Epithelial cell of esophagus (primary cell): ENCODE measurements around the gene PDLIM7.

Experiments used
- DNase-seq: peaks from one replicate; pipeline ENCODE4 v3.0.0; 2010; ENCODE audit warnings: low read depth
- H3K4me3 ChIP-seq: 2 replicates; pipeline ENCODE4 v1.5.1; 2011; ENCODE audit warnings: mild to moderate bottlenecking, low read length, control low read depth
- TF ChIP-seq, protein P1 (sequence below): IDR thresholded peaks from 2 replicates; pipeline ENCODE4 v1.5.1; 2011; ENCODE audit warnings: low read depth, mild to moderate bottlenecking, low read length, control low read depth, inconsistent platforms; ENCODE audit not compliant: insufficient read depth; ENCODE audit errors: missing control alignments

PDLIM7 gene

GRCh38 chr5:177497292-177498012, at the start of gene PDLIM7:
TSS of gene PDLIM7 (minus strand) at chr5:177497604. CDS start at chr5:177496512, 1,092 bp downstream.
- TF ChIP-seq, protein P1, sequence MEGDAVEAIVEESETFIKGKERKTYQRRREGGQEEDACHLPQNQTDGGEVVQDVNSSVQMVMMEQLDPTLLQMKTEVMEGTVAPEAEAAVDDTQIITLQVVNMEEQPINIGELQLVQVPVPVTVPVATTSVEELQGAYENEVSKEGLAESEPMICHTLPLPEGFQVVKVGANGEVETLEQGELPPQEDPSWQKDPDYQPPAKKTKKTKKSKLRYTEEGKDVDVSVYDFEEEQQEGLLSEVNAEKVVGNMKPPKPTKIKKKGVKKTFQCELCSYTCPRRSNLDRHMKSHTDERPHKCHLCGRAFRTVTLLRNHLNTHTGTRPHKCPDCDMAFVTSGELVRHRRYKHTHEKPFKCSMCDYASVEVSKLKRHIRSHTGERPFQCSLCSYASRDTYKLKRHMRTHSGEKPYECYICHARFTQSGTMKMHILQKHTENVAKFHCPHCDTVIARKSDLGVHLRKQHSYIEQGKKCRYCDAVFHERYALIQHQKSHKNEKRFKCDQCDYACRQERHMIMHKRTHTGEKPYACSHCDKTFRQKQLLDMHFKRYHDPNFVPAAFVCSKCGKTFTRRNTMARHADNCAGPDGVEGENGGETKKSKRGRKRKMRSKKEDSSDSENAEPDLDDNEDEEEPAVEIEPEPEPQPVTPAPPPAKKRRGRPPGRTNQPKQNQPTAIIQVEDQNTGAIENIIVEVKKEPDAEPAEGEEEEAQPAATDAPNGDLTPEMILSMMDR: no peak
- peak; percentile 97 for DNase-seq
- H3K4me3 ChIP-seq: peak within 1 kb of the TSS; percentile 75

- DNase-seq: peak; percentile 98
- H3K4me3 ChIP-seq: no peak overlapping the region
- TF ChIP-seq, protein P1: no peak
Measured at GRCh38 chr5:177546258-177546741, 48.9 kb upstream of the PDLIM7 start.

DNA sequence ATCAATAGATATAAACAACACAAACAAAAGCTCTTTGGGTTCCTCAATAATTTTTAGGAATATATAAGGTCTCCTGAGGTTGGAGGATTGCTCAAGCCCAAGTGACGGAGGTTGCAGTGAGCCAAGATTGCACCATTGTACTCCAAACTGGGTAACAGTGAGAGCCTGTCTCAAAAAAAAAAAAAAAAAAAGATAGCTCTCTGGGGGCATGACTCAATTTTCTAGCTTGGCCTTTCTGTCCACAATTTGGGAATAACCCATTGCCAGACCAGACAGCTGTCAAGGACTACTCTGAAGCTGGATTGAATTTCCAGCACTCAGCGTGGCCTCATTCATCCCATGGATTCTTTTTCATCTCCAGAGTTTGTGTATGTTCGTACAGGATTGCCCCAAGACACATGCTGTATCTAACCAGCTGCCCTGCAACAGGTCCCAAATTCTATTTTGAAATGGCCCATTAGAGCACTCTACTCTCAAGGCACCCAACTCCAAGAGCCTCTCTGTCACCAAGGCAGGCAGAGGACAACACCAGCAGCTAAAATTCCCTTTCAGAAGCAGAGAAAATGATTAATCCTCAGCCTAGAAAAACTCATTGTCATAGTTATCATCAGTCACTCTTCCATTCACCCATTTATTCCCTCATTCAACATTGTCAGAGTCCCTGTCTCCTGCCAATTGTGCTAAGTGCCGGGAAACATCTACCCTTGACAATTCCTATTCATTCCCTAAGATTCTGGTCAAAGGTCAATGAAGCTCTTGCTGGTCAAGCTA, 48.3 kb upstream of the PDLIM7 start:
- H3K4me3 ChIP-seq: no peak overlapping the region
- DNase-seq: peak; percentile 76
- TF ChIP-seq, protein P1: no peak

DNA sequence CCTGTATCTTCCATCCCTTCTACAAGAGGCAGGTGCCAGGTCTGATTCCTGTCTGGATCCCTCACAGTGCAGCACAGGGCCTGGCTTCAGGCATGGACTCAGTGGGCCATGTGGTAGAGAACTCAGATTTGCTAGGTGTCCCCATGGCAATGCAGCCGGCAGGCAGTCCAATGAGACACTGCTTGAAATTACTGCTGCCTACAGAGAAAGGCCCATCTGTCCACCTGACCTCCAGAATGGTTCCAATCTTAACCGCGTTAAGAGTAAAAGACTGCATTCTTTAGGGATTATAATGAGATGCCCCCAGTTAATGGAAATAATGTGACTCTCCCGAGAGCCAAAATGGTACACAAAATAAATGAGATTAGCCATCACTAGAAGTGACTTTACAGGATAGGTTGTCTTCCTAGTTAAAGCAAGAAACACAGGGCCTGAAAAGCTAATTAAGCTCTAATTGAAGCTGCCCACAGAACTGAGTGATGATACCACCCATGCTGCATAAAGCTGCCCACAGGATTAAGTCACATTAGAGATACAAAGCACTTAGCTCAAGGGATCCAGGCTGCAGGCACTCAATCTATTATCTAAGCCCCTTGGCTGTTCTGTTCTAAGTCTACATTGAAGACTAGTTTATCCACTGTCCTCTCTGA, 45.5 kb upstream of the PDLIM7 start:
- no peak overlapping the region for H3K4me3 ChIP-seq
- DNase-seq: no peak
- TF ChIP-seq, protein P1: no peak

DNA sequence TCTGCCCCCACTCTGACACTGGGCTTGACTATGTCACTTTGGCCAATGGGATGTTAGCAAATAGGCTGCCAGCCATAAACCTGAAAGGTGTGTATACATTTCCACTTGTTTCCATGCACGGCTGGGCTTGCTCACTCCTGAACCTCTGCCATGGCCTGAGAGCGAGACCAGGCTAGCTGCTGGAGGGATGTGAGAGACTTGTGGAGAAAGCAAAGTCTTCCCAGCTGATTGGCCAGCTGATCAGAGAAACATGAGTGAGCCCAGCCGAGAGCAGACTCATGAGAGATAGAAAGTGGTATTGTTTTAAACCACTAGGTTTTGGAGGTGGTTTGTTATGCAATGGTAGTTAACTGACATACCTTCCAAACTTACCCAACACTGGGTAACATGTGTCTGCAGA, 43.0 kb upstream of the PDLIM7 start:
- TF ChIP-seq, protein P1: no peak
- no peak overlapping the region for H3K4me3 ChIP-seq
- DNase-seq: peak; percentile 87

DNA sequence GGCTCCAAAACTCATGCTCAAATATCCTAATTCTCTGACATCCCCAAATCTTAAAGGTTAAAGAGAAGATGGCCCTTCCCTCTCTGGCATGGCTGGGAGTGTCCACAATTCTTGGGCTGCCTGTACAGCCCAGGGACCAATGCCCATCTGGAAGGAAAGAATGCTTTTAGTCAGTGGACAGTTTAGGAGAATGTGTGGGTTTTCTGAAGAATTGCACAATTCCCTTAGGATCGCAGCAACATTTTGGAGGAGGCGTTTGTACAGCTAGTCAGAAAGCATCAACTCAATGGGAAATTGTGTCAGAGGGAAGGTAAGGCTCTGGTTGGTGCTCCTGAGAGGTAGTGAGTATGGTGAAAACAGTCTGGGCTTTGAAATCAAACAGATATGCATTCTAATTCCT, 42.0 kb upstream of the PDLIM7 start:
- H3K4me3 ChIP-seq: no peak overlapping the region
- TF ChIP-seq, protein P1: no peak
- peak; percentile 65 for DNase-seq
